ENCODE results near the gene GNAO1. TPM values are rescaled to one million over a fixed set of nuclear protein-coding genes. Genes with fewer than 3 reads are reported as not detected.

The GNAO1 gene
- total and polyA plus RNA-seq, 2 experiments from 2014 or later, result 2.7 to 2.8 TPM

- H3K4me3 ChIP-seq, result no peak overlapping the region
- H3K4me1 ChIP-seq (ENCODE audit: low read depth), result peaks cover 21% of the 10 kb centered on the region
These were observed 108.9 kb downstream of the GNAO1 start for GRCh38 chr16:56300242-56300623.

GRCh38 chr16:56300891-56301850 is 109.9 kb downstream of the GNAO1 start:
- no peak overlapping the region for H3K4me3 ChIP-seq
- DNase-seq (ENCODE audit: low read depth in 1 of 2, low spot score in 1 of 2), result peak in 1 of 2 donors; percentile 30
- H3K9me3 ChIP-seq (ENCODE audit: low read depth), result no peaks in the 10 kb centered on the region
- no peak overlapping the region for H3K27ac ChIP-seq
- peaks cover 21% of the 10 kb centered on the region for H3K4me1 ChIP-seq (ENCODE audit: low read depth)
- H3K36me3 ChIP-seq, result no peaks in the 10 kb centered on the region
- TF ChIP-seq CTCF (IDR thresholded peaks at IDR 0.05; ENCODE audit: low read depth, low read length), result no peak
- H3K27me3 ChIP-seq, result no peaks in the 10 kb centered on the region

More at GRCh38 chr16:56300242-56300623, 108.9 kb downstream of the GNAO1 start:
- TF ChIP-seq CTCF (IDR thresholded peaks at IDR 0.05; ENCODE audit: low read depth, low read length), result no peak
- H3K27ac ChIP-seq, result no peak overlapping the region
- DNase-seq (ENCODE audit: low read depth in 1 of 2, low spot score in 1 of 2), result no peak
- H3K9me3 ChIP-seq (ENCODE audit: low read depth), result no peaks in the 10 kb centered on the region
- no peaks in the 10 kb centered on the region for H3K36me3 ChIP-seq
- no peaks in the 10 kb centered on the region for H3K27me3 ChIP-seq

DNA sequence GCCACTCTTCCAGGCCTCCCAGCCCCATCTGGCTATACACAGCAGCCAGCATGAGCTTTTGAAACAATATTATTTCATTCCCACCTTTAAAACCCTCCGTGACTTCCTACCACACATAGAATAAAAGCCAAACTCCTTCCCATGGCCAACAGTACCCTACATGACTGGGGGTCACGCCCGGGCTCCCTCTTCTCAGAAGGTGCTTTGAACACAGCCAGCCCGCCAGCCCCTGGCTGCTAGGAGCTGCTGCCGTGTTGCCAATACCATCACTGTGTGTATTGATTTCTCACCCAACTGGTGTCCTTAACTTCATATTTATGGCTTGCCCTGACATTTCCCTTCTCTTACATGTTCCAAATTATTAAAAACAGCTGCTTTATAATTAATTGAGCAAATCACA is 111.2 kb downstream of the GNAO1 start:
- no peak for TF ChIP-seq CTCF (IDR thresholded peaks at IDR 0.05; ENCODE audit: low read depth, low read length)
- H3K4me3 ChIP-seq, result no peak overlapping the region

GRCh38 chr16:56303066-56303715 is 111.9 kb downstream of the GNAO1 start:
- Histone ChIP-seq H3K27ac (no peak overlapping the region), H3K4me1 (ENCODE audit: low read depth) (peaks cover 25% of the 10 kb centered on the region), H3K36me3 (no peaks in the 10 kb centered on the region), H3K4me3 (no peak overlapping the region), H3K27me3 (no peaks in the 10 kb centered on the region), H3K9me3 (ENCODE audit: low read depth) (no peaks in the 10 kb centered on the region)
- TF ChIP-seq CTCF (IDR thresholded peaks at IDR 0.05; ENCODE audit: low read depth, low read length), result no peak
- DNase-seq (ENCODE audit: low read depth in 1 of 2, low spot score in 1 of 2), result no peak

More for the DNA sequence above, 111.2 kb downstream of the GNAO1 start:
- Histone ChIP-seq H3K9me3 (ENCODE audit: low read depth) (no peaks in the 10 kb centered on the region), H3K36me3 (no peaks in the 10 kb centered on the region), H3K27ac (no peak overlapping the region), H3K27me3 (no peaks in the 10 kb centered on the region), H3K4me1 (ENCODE audit: low read depth) (peaks cover 25% of the 10 kb centered on the region)
- no peak for DNase-seq (ENCODE audit: low read depth in 1 of 2, low spot score in 1 of 2)

GRCh38 chr16:56303880-56304279 is 112.6 kb downstream of the GNAO1 start:
- H3K27me3 ChIP-seq, result no peaks in the 10 kb centered on the region
- H3K27ac ChIP-seq, result no peak overlapping the region
- H3K9me3 ChIP-seq (ENCODE audit: low read depth), result no peaks in the 10 kb centered on the region
- no peak overlapping the region for H3K4me3 ChIP-seq
- no peak for TF ChIP-seq CTCF (IDR thresholded peaks at IDR 0.05; ENCODE audit: low read depth, low read length)
- H3K36me3 ChIP-seq, result no peaks in the 10 kb centered on the region
- no peak for DNase-seq (ENCODE audit: low read depth in 1 of 2, low spot score in 1 of 2)
- peaks cover 25% of the 10 kb centered on the region for H3K4me1 ChIP-seq (ENCODE audit: low read depth)

All from cardiac muscle cell (in vitro differentiated cells and primary cell).